GM21515 (cell line): ENCODE data around the gene RAB31.
"Not testable (repeated sequence)": the region's sequence is repeated elsewhere in the genome, so short reads cannot be mapped to it uniquely, and the experiment has no call there.

Experiments
- ATAC-seq: cut with Tn5 transposase; IDR thresholded peaks from one replicate; pipeline ENCODE4 v1.9.1; 2021; ENCODE audit not compliant: unreplicated experiment

RAB31 gene

DNA sequence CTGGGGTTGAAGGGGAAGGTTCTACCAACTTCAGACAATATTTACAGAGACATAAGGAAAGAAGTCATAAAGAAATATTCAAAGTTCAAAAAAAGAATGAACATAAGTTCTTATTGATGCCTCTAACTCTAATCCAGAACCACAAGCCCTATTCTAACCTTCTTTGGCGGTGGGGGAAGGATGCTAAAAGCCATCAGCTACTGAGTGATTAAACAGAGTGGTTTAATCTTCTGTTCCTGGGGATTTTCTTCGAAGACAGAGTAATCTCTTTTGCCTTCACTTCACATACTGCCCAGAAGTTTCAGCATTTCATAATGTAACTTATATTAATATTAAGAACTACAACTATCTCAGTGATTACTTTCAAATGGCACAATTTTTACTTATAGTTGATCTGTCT is 126.5 kb downstream of the RAB31 start:
- no peak for ATAC-seq

DNA sequence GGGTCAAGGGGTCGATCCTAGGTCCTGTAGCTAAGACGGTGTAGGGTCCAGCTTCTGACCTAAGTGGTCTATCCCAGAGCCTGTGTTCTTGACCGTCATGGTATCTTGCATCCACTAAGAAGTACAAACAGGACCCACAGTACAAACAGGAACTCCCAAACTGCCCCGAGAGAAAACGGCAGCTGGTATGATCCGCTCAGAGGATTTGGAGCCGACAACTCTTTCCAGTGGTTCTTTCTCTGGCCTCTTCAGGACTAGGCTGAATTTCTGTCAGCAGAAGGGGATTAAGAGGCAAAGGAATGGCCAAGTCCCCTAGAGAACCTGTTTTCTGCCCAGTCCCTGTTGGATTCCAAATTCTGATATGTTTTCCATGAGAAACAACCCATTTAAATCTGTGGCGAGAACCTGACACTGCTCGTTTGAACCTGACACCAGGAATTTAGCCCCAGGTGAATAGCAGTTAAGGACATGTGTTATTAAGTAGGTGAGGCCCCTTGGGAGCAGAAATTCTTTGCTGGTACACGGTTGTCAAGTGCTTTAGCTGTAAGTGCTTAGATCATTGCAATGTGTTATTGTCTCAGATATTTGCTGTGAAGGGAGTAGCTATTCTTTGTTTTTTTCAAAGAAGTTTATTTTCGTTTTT is 127.1 kb downstream of the RAB31 start:
- ATAC-seq, result no peak

DNA sequence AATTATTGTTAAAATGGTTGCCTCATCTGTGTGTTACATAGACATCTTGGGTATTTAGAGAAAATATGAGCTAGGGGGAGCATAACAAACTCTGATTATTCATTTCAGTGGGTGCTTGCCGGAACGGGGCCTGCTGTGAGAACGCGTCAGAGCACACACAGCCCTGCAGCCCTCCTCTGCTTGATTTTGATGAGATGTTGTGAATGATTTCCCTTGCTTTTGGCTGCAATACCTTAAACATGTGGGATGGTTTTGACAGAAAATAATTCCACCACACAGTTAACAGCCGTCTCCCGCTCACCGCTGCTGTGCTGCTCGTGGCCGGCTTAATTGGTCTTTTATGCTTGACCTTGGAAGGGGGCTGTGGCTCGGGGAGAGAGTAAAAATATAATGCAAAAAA is 127.7 kb downstream of the RAB31 start:
- ATAC-seq, result no peak

DNA sequence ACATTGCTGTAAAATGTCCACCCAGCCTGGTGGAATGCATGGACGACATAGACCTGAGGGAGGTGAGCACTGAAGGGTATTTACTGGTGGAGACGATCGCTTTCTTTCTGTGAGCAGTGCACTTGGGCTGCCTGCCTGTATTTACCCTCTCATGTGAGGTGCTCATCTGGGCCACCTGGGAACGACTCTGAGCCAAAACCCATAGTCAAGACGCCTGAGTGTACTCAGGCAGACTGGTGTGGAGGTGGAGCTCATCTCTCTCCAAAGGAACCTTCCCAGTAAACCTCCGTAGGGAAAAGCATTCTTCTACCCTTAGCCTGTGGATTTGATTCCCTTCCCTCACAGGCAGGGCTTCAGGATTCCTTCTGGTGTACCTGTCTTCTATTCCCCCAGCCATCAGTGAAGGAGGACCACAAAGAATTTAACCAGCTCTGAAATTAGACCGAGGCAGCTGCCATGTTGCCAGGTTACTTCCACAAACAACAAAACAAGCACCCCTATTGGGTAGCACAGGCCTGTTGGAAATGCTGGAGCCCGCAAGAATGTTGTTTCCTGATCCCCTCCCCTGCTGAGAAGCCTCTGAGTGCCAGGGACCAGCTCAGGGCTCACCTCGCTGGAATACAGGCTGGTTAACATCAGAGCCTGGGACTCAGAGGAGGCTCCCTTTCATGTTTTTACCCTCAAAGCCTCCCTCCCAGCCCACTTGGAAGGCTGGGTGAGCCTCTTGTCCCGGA is 130.2 kb downstream of the RAB31 start:
- no peak for ATAC-seq

DNA sequence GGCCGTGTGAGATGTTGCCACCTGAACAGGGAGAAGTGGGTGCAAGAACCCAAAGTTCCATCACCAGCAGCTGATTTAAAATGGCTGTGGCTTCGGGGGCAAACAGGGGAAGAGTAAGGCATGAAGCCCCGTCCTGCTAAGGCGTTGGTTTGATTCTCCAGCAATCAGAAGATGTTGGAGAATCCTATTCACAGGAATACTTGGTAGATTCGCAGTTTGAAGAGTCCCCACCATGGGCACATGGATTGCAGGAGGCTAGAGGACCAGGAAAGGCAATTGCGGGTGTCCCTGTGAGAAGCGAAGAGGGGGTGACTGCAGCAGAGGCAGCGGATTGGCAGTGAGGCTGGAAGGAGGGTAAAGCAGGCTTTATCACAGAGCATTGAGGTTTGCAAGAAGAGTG is 131.1 kb downstream of the RAB31 start:
- no peak for ATAC-seq

DNA sequence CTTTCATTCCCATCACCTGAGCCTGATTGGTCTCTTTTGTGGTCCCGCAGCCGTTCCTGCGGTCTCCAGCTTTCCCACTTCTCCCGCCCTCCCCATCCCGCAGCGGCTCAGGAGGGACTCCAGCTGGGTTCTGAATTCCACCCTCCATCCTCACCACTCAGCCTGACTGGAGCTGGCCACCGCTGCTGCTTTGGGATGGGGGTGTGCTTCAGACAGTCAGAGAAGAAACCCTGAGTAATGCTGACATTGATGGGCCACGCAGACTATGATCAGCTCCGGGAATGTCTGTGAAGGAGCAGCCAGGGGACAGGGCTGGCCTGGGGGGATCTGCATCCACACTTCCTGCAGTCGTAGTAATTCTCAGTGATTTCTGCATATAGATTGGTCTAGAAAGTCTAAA is 131.8 kb downstream of the RAB31 start:
- ATAC-seq, result no peak

DNA sequence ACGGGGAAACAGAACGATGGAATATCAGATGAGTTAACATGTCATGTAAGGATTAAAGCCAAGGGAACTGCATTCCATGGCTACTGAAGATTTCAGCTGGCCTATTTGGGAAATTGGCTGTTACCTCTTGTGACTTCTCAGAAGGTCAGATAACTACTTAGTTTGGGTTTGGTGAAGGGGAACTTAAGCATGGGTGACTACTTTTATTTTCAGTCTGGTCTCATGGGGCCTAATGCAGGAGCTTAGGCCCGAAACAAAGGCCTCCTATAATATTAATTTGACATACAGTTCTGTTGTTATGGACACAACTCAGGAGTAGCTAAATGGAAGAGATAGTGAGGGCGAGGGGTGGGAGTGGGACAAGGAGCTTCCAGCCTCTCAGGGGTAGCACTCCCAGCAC is 133.7 kb downstream of the RAB31 start:
- no peak for ATAC-seq

DNA sequence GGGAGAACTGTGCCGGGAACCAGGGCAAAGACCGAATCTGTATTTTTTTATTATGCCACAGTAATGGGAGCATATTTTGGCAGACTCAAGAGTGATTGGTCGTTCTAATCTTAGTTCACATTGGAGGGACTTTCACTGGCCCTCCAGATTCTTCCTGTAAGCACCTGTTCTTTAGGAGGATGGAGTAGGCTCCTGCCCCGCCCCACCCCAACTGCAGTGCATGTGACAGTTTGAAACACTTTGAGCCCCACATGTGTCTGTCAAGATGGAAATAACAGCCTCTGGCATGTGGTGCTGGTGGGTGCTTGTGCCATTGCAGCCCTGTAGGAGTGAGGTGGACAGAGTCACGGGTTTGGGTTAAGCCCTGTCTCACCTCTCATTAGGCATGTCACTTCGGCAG is 134.3 kb downstream of the RAB31 start:
- no peak for ATAC-seq

DNA sequence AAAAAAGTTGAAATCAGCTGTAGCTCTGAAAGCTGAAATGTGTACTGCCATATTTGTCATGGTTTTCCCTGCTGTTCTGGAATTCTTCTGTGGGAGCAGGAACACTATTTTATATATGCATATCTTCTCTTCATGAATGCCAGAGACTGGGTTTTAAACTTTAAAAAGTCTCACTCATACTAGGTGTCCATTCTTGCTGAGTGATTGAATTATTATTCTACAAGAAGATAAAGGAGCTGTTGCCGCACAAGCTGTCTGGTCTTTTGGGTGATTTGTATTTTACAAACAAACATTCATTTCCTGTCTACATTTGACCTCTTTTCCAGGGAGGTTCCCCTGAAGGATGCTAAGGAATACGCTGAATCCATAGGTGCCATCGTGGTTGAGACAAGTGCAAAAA is 137.2 kb downstream of the RAB31 start:
- ATAC-seq, result no peak

DNA sequence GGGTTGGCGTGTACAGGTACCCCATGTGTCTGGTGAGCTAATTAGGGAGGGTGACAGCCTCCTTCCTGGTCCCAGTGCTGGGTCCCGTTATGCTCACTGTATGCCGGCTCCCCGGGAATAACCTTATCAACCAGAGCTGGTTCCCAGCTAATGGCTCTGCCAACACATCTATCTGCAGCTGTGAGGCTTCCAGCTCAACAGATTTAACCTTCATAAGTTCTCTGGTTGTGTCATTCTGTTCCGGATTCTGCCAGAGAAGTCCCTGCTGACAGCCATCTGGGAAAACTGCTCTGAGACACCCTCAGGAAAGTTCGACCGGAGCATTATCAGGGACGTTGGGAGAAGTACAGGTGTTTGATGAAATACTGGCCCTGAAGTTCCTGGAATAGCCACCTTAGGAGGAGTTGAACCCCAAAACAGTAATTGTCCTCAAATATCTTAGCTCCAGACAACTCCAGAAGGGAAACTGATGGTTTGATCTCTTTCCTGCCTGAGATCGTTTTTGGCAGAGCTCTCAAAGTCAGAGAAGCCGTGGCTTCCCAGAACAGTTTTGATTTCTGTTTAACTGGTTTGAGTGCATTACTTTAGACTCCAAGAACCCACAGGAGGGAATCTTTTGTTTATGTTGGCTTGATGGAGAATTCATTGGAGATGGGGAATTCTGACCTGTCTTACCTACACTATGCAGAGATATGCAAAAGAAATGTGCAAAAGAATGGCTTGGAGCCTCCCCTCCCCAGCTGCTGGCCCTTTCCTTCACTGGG is 138.2 kb downstream of the RAB31 start:
- no peak for ATAC-seq

DNA sequence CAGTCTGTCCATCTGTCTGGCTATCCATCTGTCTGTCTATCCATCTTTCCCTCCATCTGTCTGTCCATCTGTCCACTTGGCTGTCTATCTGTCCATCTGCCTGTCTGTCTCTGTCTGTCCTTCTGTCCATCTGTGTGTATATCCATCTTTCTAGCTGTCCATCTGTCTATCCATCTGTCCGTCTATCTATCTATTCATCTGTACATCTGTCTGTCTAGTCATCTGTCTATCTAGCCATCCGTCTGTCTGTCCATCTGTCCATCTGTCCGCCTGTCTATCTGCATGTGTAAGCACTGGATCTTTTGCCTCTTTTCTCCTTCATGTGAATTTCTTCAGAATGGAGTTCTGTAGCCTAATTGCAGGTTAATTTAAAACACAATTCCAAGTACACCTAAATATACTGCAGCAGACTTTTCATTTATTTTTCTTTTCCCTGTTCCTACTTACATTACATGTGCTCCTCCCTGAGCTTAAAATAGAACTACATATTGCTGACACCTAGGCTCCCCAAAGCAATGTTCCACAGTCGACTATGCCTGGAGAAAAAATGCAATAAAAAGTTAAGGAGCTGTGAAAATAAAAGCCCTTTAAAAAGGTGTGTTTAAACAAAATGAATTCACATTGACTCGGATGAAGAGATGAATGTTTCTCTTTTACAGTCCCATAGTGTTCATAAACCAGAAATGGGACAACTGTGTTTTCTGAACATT is 140.2 kb downstream of the RAB31 start:
- ATAC-seq, result no peak

DNA sequence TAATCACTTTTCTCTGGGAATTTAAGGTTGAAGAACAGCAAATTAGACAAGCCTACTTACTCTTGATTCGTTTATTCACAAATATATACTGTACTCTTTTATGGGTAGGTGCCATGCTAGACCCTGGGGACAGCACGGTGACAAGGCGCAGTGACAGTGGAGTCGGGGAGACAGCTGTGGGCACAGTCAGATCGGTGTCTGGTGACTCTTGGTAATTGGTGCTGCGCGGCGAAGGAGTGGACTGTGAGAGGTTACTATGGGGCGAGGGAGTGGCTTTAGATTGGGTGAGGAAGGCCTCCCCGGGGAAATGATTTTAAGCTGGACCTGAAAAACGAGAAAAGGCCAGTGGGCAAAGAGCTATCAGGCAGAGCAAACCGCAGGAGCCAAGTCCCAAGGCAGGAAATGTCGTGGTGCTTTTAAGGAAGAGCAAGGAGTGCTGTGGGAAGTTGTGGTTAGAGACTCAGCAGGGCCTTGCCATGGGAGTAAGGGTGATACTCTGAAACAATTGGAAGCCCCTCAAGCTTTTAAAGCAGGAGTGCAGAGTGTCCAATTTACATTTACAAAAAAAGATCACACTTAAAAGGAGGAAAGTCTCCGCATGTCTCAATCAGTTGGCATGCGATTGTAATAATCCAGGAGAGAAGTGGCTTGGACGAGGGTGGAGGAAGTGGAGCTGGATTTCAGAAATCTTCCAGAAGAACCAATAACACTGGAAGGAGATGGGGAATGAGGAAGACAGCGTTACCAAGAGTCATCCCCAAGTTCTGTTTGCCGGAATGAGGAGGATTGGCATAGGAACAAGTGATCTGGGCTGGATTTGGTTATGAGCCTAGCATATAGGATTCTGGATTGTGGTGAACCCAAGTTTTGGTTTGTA is 141.5 kb downstream of the RAB31 start:
- no peak for ATAC-seq

DNA sequence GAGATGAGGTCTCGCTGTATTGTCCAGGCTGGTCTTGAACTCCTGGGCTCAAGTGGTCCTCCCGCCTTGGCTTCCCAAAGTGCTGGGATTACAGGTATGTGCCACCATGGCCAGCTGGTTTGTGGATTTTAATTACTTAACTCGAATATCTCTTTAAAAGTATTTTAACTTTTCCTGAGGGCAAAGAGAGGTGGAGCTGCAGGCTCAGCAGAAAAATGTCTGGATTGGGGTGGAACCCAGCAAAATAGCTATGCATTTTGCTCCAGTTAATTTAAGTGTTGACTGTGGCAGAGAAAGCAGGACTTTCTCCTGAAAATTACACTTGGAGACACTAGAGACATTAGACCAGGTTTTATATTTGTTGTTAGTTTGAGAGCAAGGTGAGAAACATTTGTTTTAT is 142.2 kb downstream of the RAB31 start:
- ATAC-seq, result no peak

DNA sequence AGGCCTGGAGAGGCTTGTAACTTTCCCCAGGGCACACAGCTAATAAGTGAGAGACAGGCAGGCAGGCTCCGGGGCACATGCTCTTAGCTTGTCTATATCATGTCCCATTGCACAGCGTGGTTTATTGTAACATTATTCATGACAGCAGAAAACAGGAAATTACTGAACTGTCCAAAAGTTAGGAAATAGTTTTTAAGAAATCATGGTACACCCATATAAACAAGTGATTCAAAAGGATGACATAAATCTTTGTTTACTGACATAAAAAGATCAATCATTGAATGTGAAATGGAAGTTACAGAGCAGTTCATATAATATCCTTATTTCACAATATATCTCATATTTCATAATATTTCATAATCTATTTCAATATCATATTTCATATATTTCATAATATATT is 143.4 kb downstream of the RAB31 start:
- no peak for ATAC-seq

DNA sequence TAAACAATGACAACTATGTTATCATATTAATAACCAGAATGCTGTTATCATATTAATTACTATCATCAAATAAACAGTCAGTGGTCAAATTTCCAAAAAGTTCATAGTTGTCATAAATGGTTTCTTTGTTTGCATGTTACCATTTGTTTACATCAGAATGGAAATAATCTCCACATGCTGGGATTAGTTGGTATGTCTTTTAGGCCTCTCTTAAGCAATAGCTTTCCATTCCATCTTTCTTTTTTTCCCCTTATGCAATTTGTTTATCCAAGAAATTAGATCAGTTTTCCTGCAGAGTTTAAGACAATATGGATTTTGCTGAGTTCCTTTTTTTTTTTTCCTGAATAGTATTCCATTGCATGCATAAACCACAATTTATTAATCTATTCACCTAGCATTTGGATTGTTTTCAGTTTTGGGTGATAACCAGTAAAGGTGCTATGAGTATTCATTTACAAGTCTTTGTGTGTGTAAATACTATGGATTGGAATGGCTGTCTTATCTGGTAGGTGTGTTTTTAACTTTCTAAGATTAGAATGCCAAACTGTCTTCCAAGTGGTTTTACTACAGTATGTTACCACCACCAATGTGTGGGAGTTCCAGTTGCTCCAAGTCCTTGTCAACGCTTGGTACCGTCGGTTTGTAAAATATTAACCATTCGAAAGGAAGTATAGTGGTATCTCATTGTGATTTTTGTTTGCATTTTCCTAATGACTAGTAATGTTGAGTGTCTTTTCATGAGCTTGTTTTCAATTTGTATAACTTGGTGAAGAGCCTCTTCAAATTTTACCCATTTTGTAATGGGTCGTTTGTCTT is 144.4 kb downstream of the RAB31 start:
- no peak for ATAC-seq

DNA sequence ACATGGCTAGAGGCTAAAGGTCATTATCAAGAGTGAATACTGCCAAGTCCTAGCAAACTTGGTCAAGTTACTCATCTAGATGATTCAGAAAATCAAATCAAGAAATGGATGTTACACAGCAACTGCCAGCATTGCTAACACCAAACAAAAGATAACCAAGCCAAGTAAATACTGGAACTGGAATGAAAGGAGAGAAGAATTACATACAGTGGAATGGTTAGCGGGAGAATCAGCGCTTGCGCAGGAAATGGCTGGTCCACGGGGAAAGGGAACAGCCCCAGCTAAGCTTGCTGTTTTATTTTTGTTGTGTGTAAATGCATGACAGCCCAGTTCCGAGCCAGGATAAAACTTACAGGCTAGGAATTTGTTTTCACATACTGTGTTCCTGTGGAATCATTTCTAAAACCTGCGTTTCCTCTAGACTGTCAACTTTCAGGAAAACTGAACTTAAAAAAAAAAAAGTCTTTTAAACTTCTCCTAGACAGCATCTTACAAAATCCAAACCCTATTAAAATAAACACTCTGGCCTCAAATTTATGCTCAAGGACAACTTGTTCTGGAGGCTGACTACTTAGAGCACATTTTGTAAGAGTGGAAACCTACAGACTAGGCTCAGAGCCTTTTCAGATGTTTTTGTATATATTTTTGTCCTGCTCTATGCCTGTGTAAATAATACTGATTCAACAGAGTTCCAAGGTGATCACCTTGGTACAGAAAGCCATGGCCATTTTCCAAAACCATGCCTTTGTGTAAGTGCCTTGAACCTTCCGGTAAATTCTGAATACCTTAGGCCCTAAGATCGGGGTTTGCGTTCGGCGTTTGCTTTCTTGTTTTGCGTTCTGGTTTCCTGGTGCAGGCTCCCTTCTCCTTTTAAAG is 146.9 kb downstream of the RAB31 start:
- ATAC-seq, result no peak

DNA sequence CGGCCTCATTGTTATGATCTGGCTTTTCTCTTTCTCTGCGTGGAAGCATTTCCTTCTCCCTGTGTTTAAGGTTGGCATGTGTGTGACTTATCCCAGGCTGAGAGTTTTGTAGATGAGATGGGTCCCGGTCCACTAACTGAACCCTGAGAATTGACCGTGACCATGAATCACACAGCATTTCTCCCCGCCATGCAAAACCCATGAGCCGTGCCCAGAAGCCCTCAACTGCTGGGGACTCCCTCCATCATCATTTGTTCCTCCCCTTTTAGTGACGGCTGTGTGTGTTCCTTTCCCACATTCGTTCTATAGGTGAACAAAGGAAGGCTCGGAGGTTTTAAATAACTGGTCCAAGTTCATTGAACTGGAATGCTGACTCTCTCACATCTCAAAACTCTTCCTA is 147.6 kb downstream of the RAB31 start:
- no peak for ATAC-seq

DNA sequence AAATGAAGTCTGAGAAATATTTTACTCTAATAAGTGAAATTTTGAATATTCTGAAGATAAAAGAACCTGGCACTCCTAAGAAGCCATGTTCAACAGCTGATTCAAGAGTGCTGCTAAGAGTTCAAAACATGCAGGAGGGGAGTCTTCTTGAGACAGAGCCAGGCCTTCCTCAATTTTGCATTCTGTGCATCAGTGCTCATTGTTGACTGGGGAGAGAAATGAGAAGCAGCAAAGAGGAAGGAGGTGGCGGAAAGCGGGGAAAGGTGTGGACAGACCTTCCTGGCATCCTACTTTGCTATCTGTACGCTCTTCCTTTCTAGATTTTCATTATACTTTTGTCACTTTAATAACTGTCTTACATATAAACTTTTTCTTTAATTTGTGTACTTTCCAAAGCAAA is 148.0 kb downstream of the RAB31 start:
- no peak for ATAC-seq

DNA sequence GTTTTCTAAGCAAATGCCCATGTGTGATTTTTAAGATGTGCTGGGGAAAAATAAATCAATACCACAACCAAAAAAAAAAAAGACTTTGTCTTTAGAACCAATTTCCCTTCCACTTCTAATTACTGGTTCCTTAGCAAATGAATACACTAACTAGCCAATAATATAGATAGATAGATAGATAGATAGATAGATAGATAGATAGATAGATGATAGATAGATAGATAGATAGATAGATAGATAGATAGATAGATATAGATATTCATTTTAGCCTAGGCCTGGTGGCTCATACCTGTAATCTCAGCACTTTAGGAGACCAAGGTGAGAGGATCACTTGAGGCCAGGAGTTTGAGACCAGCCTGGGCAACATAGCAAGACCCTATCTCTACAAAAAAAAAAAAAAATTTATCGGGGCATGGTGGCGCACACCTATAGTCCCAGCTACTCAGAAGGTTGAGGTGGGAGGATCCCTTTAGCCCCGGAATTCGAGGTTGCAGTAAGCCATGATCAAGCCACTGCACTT is 149.4 kb downstream of the RAB31 start:
- not testable (repeated sequence) for ATAC-seq
